ENCODE measurements around the gene TBX3.

The TBX3 gene

GRCh38 chr12:114697243-114697716 is 13.3 kb upstream of the TBX3 start:
- H3K27ac ChIP-seq (ENCODE audit: low read depth, low read length): no peak overlapping the region

GRCh38 chr12:114696443-114697242 is 12.7 kb upstream of the TBX3 start:
- no peak overlapping the region for H3K4me3 ChIP-seq (ENCODE audit: low read depth in 1 of 2, low read length in 2 of 2)
- H3K9me3 ChIP-seq (ENCODE audit: control insufficient read depth in 1 of 2, low read length in 2 of 2): no peaks in the 10 kb centered on the region
- peaks cover 85 to 97% of the 10 kb centered on the region in 2 donors for H3K27me3 ChIP-seq (ENCODE audit: control insufficient read depth in 1 of 2, insufficient read depth in 2 of 2, low read length in 2 of 2)

More at GRCh38 chr12:114697243-114697716, 13.3 kb upstream of the TBX3 start:
- H3K36me3 ChIP-seq (ENCODE audit: control insufficient read depth in 1 of 2, insufficient read depth in 2 of 2, low read length in 2 of 2): no peaks in the 10 kb centered on the region
- no peaks in the 10 kb centered on the region for H3K9me3 ChIP-seq (ENCODE audit: control insufficient read depth in 1 of 2, low read length in 2 of 2)
- peaks cover 87 to 97% of the 10 kb centered on the region in 2 donors for H3K27me3 ChIP-seq (ENCODE audit: control insufficient read depth in 1 of 2, insufficient read depth in 2 of 2, low read length in 2 of 2)
- no peak overlapping the region for H3K9ac ChIP-seq (ENCODE audit: low read depth in 1 of 2, low read length in 2 of 2)
- peak overlapping the region; percentile 49 to 50 for H3K4me3 ChIP-seq (ENCODE audit: low read depth in 1 of 2, low read length in 2 of 2)
- peaks cover 10 to 20% of the 10 kb centered on the region in 2 donors for H3K4me1 ChIP-seq (ENCODE audit: control insufficient read depth in 1 of 2, insufficient read depth in 2 of 2, low read length in 2 of 2)

GRCh38 chr12:114695305-114695592 is 11.3 kb upstream of the TBX3 start:
- Histone ChIP-seq H3K4me3 (ENCODE audit: low read depth in 1 of 2, low read length in 2 of 2) (no peak overlapping the region), H3K27me3 (ENCODE audit: control insufficient read depth in 1 of 2, insufficient read depth in 2 of 2, low read length in 2 of 2) (peaks cover 83 to 100% of the 10 kb centered on the region in 2 donors), H3K9me3 (ENCODE audit: control insufficient read depth in 1 of 2, low read length in 2 of 2) (no peaks in the 10 kb centered on the region), H3K27ac (ENCODE audit: low read depth, low read length) (no peak overlapping the region), H3K36me3 (ENCODE audit: control insufficient read depth in 1 of 2, insufficient read depth in 2 of 2, low read length in 2 of 2) (no peaks in the 10 kb centered on the region), H3K9ac (ENCODE audit: low read depth in 1 of 2, low read length in 2 of 2) (no peak overlapping the region), H3K4me1 (ENCODE audit: control insufficient read depth in 1 of 2, insufficient read depth in 2 of 2, low read length in 2 of 2) (peaks cover 10 to 20% of the 10 kb centered on the region in 2 donors)

More at GRCh38 chr12:114696443-114697242, 12.7 kb upstream of the TBX3 start:
- H3K36me3 ChIP-seq (ENCODE audit: control insufficient read depth in 1 of 2, insufficient read depth in 2 of 2, low read length in 2 of 2): no peaks in the 10 kb centered on the region
- H3K4me1 ChIP-seq (ENCODE audit: control insufficient read depth in 1 of 2, insufficient read depth in 2 of 2, low read length in 2 of 2): peaks cover 10 to 20% of the 10 kb centered on the region in 2 donors
- no peak overlapping the region for H3K27ac ChIP-seq (ENCODE audit: low read depth, low read length)
- H3K9ac ChIP-seq (ENCODE audit: low read depth in 1 of 2, low read length in 2 of 2): no peak overlapping the region

GRCh38 chr12:114694436-114695304 is 10.7 kb upstream of the TBX3 start:
- Histone ChIP-seq H3K36me3 (ENCODE audit: control insufficient read depth in 1 of 2, insufficient read depth in 2 of 2, low read length in 2 of 2) (no peaks in the 10 kb centered on the region), H3K4me3 (ENCODE audit: low read depth in 1 of 2, low read length in 2 of 2) (no peak overlapping the region), H3K9ac (ENCODE audit: low read depth in 1 of 2, low read length in 2 of 2) (no peak overlapping the region), H3K4me1 (ENCODE audit: control insufficient read depth in 1 of 2, insufficient read depth in 2 of 2, low read length in 2 of 2) (peaks cover 10 to 20% of the 10 kb centered on the region in 2 donors), H3K27me3 (ENCODE audit: control insufficient read depth in 1 of 2, insufficient read depth in 2 of 2, low read length in 2 of 2) (peaks cover 78 to 100% of the 10 kb centered on the region in 2 donors), H3K9me3 (ENCODE audit: control insufficient read depth in 1 of 2, low read length in 2 of 2) (no peaks in the 10 kb centered on the region), H3K27ac (ENCODE audit: low read depth, low read length) (no peak overlapping the region)

GRCh38 chr12:114693532-114693931 is 9.6 kb upstream of the TBX3 start:
- no peaks in the 10 kb centered on the region for H3K9me3 ChIP-seq (ENCODE audit: control insufficient read depth in 1 of 2, low read length in 2 of 2)
- no peak overlapping the region for H3K4me3 ChIP-seq (ENCODE audit: low read depth in 1 of 2, low read length in 2 of 2)
- no peak overlapping the region for H3K27ac ChIP-seq (ENCODE audit: low read depth, low read length)
- H3K36me3 ChIP-seq (ENCODE audit: control insufficient read depth in 1 of 2, insufficient read depth in 2 of 2, low read length in 2 of 2): no peaks in the 10 kb centered on the region
- no peak overlapping the region for H3K9ac ChIP-seq (ENCODE audit: low read depth in 1 of 2, low read length in 2 of 2)
- peaks cover 71 to 97% of the 10 kb centered on the region in 2 donors for H3K27me3 ChIP-seq (ENCODE audit: control insufficient read depth in 1 of 2, insufficient read depth in 2 of 2, low read length in 2 of 2)
- peaks cover 10 to 17% of the 10 kb centered on the region in 2 donors for H3K4me1 ChIP-seq (ENCODE audit: control insufficient read depth in 1 of 2, insufficient read depth in 2 of 2, low read length in 2 of 2)

- peaks cover 69 to 97% of the 10 kb centered on the region in 2 donors for H3K27me3 ChIP-seq (ENCODE audit: control insufficient read depth in 1 of 2, insufficient read depth in 2 of 2, low read length in 2 of 2)
- H3K4me3 ChIP-seq (ENCODE audit: low read depth in 1 of 2, low read length in 2 of 2): peak overlapping the region; percentile 69 to 70
- no peak overlapping the region for H3K9ac ChIP-seq (ENCODE audit: low read depth in 1 of 2, low read length in 2 of 2)
- H3K36me3 ChIP-seq (ENCODE audit: control insufficient read depth in 1 of 2, insufficient read depth in 2 of 2, low read length in 2 of 2): no peaks in the 10 kb centered on the region
- H3K27ac ChIP-seq (ENCODE audit: low read depth, low read length): no peak overlapping the region
- H3K4me1 ChIP-seq (ENCODE audit: control insufficient read depth in 1 of 2, insufficient read depth in 2 of 2, low read length in 2 of 2): peaks cover 13 to 17% of the 10 kb centered on the region in 2 donors
- no peaks in the 10 kb centered on the region for H3K9me3 ChIP-seq (ENCODE audit: control insufficient read depth in 1 of 2, low read length in 2 of 2)
These were observed 9.1 kb upstream of the TBX3 start for GRCh38 chr12:114693059-114693531.

- Histone ChIP-seq H3K9me3 (ENCODE audit: control insufficient read depth in 1 of 2, low read length in 2 of 2) (no peaks in the 10 kb centered on the region), H3K36me3 (ENCODE audit: control insufficient read depth in 1 of 2, insufficient read depth in 2 of 2, low read length in 2 of 2) (no peaks in the 10 kb centered on the region), H3K27ac (ENCODE audit: low read depth, low read length) (no peak overlapping the region), H3K9ac (ENCODE audit: low read depth in 1 of 2, low read length in 2 of 2) (peak overlapping the region; percentile 17 to 51), H3K4me1 (ENCODE audit: control insufficient read depth in 1 of 2, insufficient read depth in 2 of 2, low read length in 2 of 2) (peaks cover 11 to 13% of the 10 kb centered on the region in 2 donors), H3K27me3 (ENCODE audit: control insufficient read depth in 1 of 2, insufficient read depth in 2 of 2, low read length in 2 of 2) (peaks cover 64 to 95% of the 10 kb centered on the region in 2 donors), H3K4me3 (ENCODE audit: low read depth in 1 of 2, low read length in 2 of 2) (peak overlapping the region; percentile 69 to 70)
These were observed 8.4 kb upstream of the TBX3 start for GRCh38 chr12:114692186-114693058.

GRCh38 chr12:114691763-114692185 is 7.8 kb upstream of the TBX3 start:
- H3K9me3 ChIP-seq (ENCODE audit: control insufficient read depth in 1 of 2, low read length in 2 of 2): no peaks in the 10 kb centered on the region
- peaks cover 7 to 13% of the 10 kb centered on the region in 2 donors for H3K4me1 ChIP-seq (ENCODE audit: control insufficient read depth in 1 of 2, insufficient read depth in 2 of 2, low read length in 2 of 2)
- H3K9ac ChIP-seq (ENCODE audit: low read depth in 1 of 2, low read length in 2 of 2): peak overlapping the region in 1 of 2 donors; percentile 51
- peaks cover 58 to 95% of the 10 kb centered on the region in 2 donors for H3K27me3 ChIP-seq (ENCODE audit: control insufficient read depth in 1 of 2, insufficient read depth in 2 of 2, low read length in 2 of 2)
- H3K4me3 ChIP-seq (ENCODE audit: low read depth in 1 of 2, low read length in 2 of 2): peak overlapping the region in 1 of 2 donors; percentile 70
- H3K36me3 ChIP-seq (ENCODE audit: control insufficient read depth in 1 of 2, insufficient read depth in 2 of 2, low read length in 2 of 2): no peaks in the 10 kb centered on the region
- H3K27ac ChIP-seq (ENCODE audit: low read depth, low read length): no peak overlapping the region

- Histone ChIP-seq H3K9me3 (ENCODE audit: control insufficient read depth in 1 of 2, low read length in 2 of 2) (no peaks in the 10 kb centered on the region), H3K27me3 (ENCODE audit: control insufficient read depth in 1 of 2, insufficient read depth in 2 of 2, low read length in 2 of 2) (peaks cover 52 to 94% of the 10 kb centered on the region in 2 donors), H3K9ac (ENCODE audit: low read depth in 1 of 2, low read length in 2 of 2) (no peak overlapping the region), H3K4me1 (ENCODE audit: control insufficient read depth in 1 of 2, insufficient read depth in 2 of 2, low read length in 2 of 2) (peaks cover 7 to 13% of the 10 kb centered on the region in 2 donors), H3K27ac (ENCODE audit: low read depth, low read length) (no peak overlapping the region), H3K36me3 (ENCODE audit: control insufficient read depth in 1 of 2, insufficient read depth in 2 of 2, low read length in 2 of 2) (no peaks in the 10 kb centered on the region), H3K4me3 (ENCODE audit: low read depth in 1 of 2, low read length in 2 of 2) (no peak overlapping the region)
These were observed 7.2 kb upstream of the TBX3 start for GRCh38 chr12:114691196-114691595.
